Hepatic stellate cell (primary cell): Measurements from ENCODE around the gene GSE1.
A peak's percentile ranks its signal among the peaks of the same experiment; 100 is the strongest.

ENCODE experiments used
- DNase-seq: peaks from one replicate; pipeline ENCODE4 v3.0.0; 2011; ENCODE audit warnings: low spot score

GSE1 gene

GRCh38 chr16:85680352-85680944 is 67.3 kb downstream of the GSE1 start:
- no peak for DNase-seq

- DNase-seq, result no peak
These were observed 68.1 kb downstream of the GSE1 start for GRCh38 chr16:85681255-85681654.

GRCh38 chr16:85682516-85682915 is 69.4 kb downstream of the GSE1 start:
- DNase-seq, result no peak

GRCh38 chr16:85683363-85683762 is 70.2 kb downstream of the GSE1 start:
- DNase-seq, result no peak

GRCh38 chr16:85685251-85685650 is 72.1 kb downstream of the GSE1 start:
- no peak for DNase-seq

- no peak for DNase-seq
These were observed 73.9 kb downstream of the GSE1 start for GRCh38 chr16:85686912-85687591.

GRCh38 chr16:85687651-85688471 is 74.7 kb downstream of the GSE1 start:
- no peak for DNase-seq

- DNase-seq, result peak; percentile 99
These were observed 75.6 kb downstream of the GSE1 start, which contains the start of gene GINS2 for GRCh38 chr16:85688586-85689284. TSS of gene GINS2 (minus strand) at chr16:85688954. CDS start at chr16:85688898, 56 bp downstream.

GRCh38 chr16:85689285-85689949 is 76.3 kb downstream of the GSE1 start:
- DNase-seq, result no peak

- no peak for DNase-seq
These were observed 76.8 kb downstream of the GSE1 start for GRCh38 chr16:85689950-85690320.

GRCh38 chr16:85690469-85691064 is 77.4 kb downstream of the GSE1 start:
- no peak for DNase-seq

GRCh38 chr16:85695196-85696128 is 82.3 kb downstream of the GSE1 start:
- DNase-seq, result no peak

- no peak for DNase-seq
These were observed 83.7 kb downstream of the GSE1 start for GRCh38 chr16:85696781-85697180.

- no peak for DNase-seq
These were observed 84.3 kb downstream of the GSE1 start for GRCh38 chr16:85697431-85697830.

- no peak for DNase-seq
These were observed 85.4 kb downstream of the GSE1 start for GRCh38 chr16:85698459-85698891.

- DNase-seq, result no peak
These were observed 85.9 kb downstream of the GSE1 start for GRCh38 chr16:85698935-85699558.

GRCh38 chr16:85699628-85700027 is 86.5 kb downstream of the GSE1 start:
- DNase-seq, result peak; percentile 45

GRCh38 chr16:85704011-85704410 is 90.9 kb downstream of the GSE1 start:
- DNase-seq, result no peak

GRCh38 chr16:85704900-85705846 is 92.1 kb downstream of the GSE1 start:
- DNase-seq, result no peak
